ENCODE results near the gene XYLT1.

XYLT1 gene

GRCh38 chr16:17474037-17474436 is 3.3 kb upstream of the XYLT1 start:
- H3K4me3 ChIP-seq (ENCODE audit: low read length): no peak overlapping the region
- peak; percentile 33 for TF ChIP-seq CTCF (conservative IDR thresholded peaks at IDR 0.05; ENCODE audit: low read length)
- DNase-seq (ENCODE audit: low read depth): no peak

GRCh38 chr16:17471719-17472461 is 1.1 kb upstream of the XYLT1 start:
- peak overlapping the region; percentile 86 for H3K4me3 ChIP-seq (ENCODE audit: low read length)
- TF ChIP-seq CTCF (conservative IDR thresholded peaks at IDR 0.05; ENCODE audit: low read length): no peak
- no peak for DNase-seq (ENCODE audit: low read depth)

GRCh38 chr16:17470182-17470907 is 415 bp downstream of the XYLT1 start:
- peak overlapping the region; percentile 86 for H3K4me3 ChIP-seq (ENCODE audit: low read length)

GRCh38 chr16:17469741-17470181 is 999 bp downstream of the XYLT1 start:
- no peak for TF ChIP-seq CTCF (conservative IDR thresholded peaks at IDR 0.05; ENCODE audit: low read length)
- DNase-seq (ENCODE audit: low read depth): no peak
- H3K4me3 ChIP-seq (ENCODE audit: low read length): peak overlapping the region; percentile 86

More at GRCh38 chr16:17470182-17470907, 415 bp downstream of the XYLT1 start:
- TF ChIP-seq CTCF (conservative IDR thresholded peaks at IDR 0.05; ENCODE audit: low read length): no peak
- no peak for DNase-seq (ENCODE audit: low read depth)

- peak overlapping the region; percentile 86 for H3K4me3 ChIP-seq (ENCODE audit: low read length)
- peak; percentile 33 for TF ChIP-seq CTCF (conservative IDR thresholded peaks at IDR 0.05; ENCODE audit: low read length)
- peak; percentile 80 for DNase-seq (ENCODE audit: low read depth)
Observed at GRCh38 chr16:17469011-17469740, 1.6 kb downstream of the XYLT1 start.

- peak overlapping the region; percentile 86 for H3K4me3 ChIP-seq (ENCODE audit: low read length)
- DNase-seq (ENCODE audit: low read depth): no peak
- no peak for TF ChIP-seq CTCF (conservative IDR thresholded peaks at IDR 0.05; ENCODE audit: low read length)
Observed at GRCh38 chr16:17468611-17469010, 2.1 kb downstream of the XYLT1 start.
